ENCODE measurements around the gene CD99.

CD99 gene

GRCh38 chrX:2676794-2677675, 14.1 kb upstream of the CD99 start:
- DNase-seq (ENCODE audit: low spot score): no peak

DNA sequence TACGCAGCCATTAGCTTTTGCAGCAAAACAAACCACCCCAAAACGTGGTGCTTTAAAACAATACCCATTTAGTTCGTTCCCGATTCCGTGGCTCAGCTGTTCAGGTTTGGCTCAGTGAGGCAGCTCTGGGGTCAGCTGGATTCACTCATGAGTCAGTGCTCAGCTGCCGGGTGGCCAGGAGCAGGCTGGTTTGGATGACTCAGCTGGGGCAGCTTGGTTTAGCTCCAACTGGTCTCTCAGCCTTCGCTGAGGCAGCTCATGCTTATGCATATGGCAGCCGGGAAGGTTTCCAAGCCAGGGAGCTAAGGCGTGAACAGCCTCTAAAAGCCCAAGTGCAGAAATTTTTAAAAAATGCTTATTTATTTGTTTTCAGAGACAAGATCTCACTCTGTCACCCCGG, 13.3 kb upstream of the CD99 start:
- DNase-seq (ENCODE audit: low spot score): no peak

DNA sequence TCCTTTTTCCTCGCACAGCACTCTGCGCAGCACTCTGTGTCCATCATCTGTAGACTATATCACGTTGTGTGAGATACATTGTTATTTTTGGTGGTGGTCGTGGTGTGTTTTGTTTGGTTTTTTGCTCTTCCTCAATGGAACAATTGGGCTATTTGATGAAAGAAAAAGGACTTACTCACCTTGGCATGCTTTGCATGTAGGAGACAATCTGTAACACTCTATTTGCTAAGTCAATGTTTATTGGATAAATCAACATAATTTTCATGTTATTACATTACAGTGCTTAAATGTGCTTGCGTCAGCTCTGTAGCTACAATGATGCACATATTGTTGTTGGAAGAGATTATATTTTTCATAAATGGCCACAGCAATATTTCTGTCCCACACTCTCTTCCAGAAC, 12.5 kb upstream of the CD99 start:
- DNase-seq (ENCODE audit: low spot score): no peak

- no peak for DNase-seq (ENCODE audit: low spot score)
Observed at GRCh38 chrX:2679534-2680485, 11.3 kb upstream of the CD99 start.

- DNase-seq (ENCODE audit: low spot score): no peak
Observed at GRCh38 chrX:2680486-2681348, 10.4 kb upstream of the CD99 start.

- DNase-seq (ENCODE audit: low spot score): no peak
Observed at GRCh38 chrX:2682565-2683177, 8.4 kb upstream of the CD99 start.

- no peak for DNase-seq (ENCODE audit: low spot score)
Observed at GRCh38 chrX:2684256-2684655, 6.8 kb upstream of the CD99 start.

- DNase-seq (ENCODE audit: low spot score): no peak
Observed at GRCh38 chrX:2685886-2686285, 5.2 kb upstream of the CD99 start.

GRCh38 chrX:2689773-2690666, 1.1 kb upstream of the CD99 start:
- DNase-seq (ENCODE audit: low spot score): peak; percentile 43

DNA sequence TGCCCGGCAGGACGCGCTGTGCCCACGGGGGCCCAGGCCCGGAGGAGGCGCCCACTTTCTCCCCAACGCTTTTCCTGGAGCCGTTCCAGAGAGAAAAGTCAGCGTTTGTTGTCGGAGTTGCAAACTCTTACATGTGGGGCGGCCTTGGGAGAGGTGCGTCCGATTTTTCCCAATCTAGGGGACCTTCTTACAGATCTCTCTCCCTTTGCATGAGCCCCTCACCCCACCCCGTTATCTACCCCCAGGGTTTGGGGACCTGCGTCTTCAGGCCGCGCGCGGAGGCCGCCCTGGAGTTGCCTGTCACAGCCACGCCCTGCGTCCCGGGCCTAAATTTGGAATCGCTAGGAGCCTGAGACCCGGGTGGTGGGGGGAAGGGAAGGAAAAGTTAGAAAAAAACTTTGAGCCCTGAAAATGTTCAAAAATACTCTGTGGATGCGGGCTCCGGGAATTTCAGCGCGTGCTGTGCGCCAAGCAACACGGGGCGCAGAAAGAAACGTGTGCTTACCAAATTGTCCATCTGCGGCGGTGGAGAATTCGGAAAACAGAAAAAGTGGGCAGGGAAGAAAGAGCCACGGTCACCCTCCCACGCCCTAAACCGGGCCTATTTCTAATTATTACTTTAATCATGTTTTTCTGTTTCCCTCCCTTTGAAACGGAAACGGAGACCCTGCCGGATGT, 587 bp downstream of the CD99 start:
- DNase-seq (ENCODE audit: low spot score): peak; percentile 69

GRCh38 chrX:2692221-2693112, 1.4 kb downstream of the CD99 start:
- DNase-seq (ENCODE audit: low spot score): peak; percentile 51

DNA sequence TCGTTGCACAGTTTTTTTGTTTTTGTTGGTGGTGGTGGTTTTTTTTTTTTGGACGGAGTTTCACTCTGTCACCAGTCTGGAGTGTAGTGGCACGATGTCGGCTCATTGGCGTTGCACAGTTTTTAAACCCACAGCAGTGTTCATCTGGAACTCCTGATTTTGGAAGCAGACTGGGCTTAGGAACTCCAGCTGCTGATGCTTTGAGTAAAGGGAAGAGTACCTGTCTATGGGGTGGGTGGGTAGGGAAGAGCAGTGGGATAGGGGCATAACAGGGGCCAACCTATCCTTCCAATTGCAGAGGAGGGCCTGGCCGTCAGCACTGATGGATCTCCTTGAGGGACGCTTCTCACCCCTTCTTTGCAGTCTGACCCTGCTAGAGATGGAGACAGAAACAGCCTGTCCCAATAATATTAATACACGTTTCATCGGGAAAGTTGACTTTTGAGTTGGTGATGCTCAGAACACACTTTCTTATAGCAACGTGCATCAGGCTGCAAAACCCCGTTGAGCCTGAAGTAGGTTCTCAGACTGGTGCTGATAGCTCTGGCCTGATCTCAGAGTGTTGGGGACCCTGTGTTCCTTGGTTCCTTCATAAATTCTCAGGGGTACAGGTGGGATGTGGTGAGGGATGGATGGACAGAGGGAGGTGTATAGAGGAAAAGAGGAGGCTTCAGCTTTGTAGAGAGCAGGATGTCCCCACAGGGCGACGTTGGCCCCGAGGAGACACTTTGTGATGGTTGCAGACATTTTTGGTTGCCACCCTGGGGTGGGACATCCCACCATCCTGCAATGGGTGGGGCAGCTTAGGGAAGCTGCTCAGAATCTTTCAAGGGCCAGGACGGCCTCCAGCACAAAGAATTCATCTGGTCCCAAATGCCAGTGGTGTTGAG, 2.3 kb downstream of the CD99 start:
- no peak for DNase-seq (ENCODE audit: low spot score)

DNA sequence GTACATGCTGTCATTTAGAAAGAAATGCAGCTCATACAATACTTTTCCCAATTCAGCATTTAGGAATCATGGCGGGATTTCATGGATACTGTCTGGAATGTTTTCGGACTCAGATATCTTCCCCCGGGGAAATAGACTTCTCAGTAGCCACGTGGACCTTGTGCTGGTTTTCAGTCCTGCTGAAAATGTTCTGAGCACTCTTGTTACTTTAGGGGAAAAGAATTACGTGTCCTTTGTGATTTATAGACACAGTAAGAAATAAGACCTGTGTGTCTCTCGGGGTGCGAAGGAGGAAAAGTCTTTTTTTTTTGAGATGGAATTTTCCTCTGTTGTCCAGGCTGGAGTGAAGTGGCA, 3.8 kb downstream of the CD99 start:
- DNase-seq (ENCODE audit: low spot score): no peak

DNA sequence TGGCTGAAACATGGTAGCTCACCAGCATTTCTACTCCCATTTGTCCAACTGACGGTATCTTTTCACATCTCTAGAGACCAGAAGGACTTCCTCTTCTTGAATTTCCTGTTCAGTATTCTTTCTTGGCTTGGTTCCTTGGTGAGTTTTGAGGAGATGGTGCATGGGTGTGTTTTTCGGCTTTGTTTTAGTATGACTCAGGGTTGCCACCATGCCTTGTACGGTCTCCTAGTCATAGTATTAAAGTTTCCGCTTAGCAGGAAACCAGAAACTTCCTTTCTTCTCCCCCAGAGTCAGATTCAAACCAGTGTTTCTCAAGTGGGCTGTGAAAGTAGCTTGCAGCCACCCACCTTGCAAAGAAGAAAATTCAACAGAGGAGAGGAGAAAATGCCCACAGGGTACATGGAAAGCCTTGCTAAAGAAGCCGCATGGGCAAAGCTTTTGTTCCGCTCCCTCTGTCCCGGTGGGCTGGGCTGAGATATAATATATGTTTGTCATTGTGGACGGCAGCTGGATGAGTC, 5.7 kb downstream of the CD99 start:
- no peak for DNase-seq (ENCODE audit: low spot score)

- no peak for DNase-seq (ENCODE audit: low spot score)
Observed at GRCh38 chrX:2697306-2697705, 6.2 kb downstream of the CD99 start.

GRCh38 chrX:2697741-2698299, 6.7 kb downstream of the CD99 start:
- no peak for DNase-seq (ENCODE audit: low spot score)

GRCh38 chrX:2698604-2699003, 7.5 kb downstream of the CD99 start:
- DNase-seq (ENCODE audit: low spot score): no peak
